ENCODE results near the gene SEC24A. TPM values are rescaled to one million over a fixed set of nuclear protein-coding genes. Genes with fewer than 3 reads are reported as not detected.
"Not testable (repeated sequence)": the region's sequence is repeated elsewhere in the genome, so short reads cannot be mapped to it uniquely, and the experiment has no call there.

SEC24A gene
- total RNA-seq, 4 donors from 2014 or later = 11.4 to 18.3 (median 13.6) TPM

DNA sequence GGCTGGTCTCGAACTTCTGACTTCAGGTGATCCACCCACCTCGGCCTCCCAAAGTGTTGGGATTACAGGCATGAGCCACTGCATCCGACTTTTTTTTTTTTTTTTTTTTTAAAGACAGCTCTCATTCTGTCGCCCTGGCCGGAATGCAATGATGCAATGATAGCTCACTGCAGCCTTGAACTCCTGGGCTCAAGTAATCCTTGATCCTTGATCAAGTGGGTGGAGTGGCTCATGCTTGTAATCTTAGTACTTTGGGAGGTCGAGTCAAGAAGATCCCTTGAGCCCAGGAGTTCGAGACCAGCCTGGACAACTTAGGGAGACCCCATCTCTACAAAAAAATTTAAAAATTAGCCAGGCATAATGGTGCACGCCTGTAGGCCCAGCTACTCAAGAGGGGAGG is 8.1 kb downstream of the SEC24A start:
- ATAC-seq (no peak), DNase-seq (no peak)
- H3K27me3 ChIP-seq = no peaks in the 10 kb centered on the region
- in situ Hi-C loops (cut with MboI; ENCODE audit: low sequenced_read_pairs in 4 of 4) = no loop called here
- no peak for TF ChIP-seq POLR2A (IDR thresholded peaks at IDR 0.05)
- TF ChIP-seq, protein P1, sequence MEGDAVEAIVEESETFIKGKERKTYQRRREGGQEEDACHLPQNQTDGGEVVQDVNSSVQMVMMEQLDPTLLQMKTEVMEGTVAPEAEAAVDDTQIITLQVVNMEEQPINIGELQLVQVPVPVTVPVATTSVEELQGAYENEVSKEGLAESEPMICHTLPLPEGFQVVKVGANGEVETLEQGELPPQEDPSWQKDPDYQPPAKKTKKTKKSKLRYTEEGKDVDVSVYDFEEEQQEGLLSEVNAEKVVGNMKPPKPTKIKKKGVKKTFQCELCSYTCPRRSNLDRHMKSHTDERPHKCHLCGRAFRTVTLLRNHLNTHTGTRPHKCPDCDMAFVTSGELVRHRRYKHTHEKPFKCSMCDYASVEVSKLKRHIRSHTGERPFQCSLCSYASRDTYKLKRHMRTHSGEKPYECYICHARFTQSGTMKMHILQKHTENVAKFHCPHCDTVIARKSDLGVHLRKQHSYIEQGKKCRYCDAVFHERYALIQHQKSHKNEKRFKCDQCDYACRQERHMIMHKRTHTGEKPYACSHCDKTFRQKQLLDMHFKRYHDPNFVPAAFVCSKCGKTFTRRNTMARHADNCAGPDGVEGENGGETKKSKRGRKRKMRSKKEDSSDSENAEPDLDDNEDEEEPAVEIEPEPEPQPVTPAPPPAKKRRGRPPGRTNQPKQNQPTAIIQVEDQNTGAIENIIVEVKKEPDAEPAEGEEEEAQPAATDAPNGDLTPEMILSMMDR (IDR thresholded peaks at IDR 0.05 in 4 of 5, conservative IDR thresholded peaks at IDR 0.05 in 1 of 5) = no peak
- peaks cover 0 to 11% of the 10 kb centered on the region in 2 donors for H3K36me3 ChIP-seq
- no peak overlapping the region for H3K4me3 ChIP-seq
- intact Hi-C loops (cut with DNase I; ENCODE audit: low total_unique reads) = no loop called here
- peaks cover 0 to 4% of the 10 kb centered on the region in 2 donors for H3K4me1 ChIP-seq
- no peak overlapping the region for H3K27ac ChIP-seq
- no peaks in the 10 kb centered on the region for H3K9me3 ChIP-seq

DNA sequence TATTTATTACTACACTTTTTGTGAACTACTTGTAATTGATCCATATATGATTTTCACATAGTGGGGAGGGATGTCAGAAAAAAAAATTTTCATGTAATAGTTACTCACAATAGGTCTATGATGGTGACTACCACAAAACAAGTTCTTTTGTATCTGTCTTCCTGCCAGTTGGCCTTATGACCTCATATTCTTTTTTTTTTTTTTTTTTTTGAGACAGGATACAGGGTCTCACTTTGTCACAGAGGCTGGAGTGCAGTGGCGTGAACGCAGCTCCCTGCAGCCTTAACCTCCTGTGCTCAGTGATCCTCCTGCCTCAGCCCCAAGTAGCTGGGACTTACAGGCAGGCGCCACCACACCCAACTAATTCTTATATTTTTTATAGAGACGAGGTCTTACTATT is 10.9 kb downstream of the SEC24A start:
- ATAC-seq (no peak), DNase-seq (no peak)
- Histone ChIP-seq H3K27me3 (no peaks in the 10 kb centered on the region), H3K36me3 (peaks cover 2 to 33% of the 10 kb centered on the region in 2 donors), H3K9me3 (no peaks in the 10 kb centered on the region), H3K4me1 (no peaks in the 10 kb centered on the region), H3K27ac (no peak overlapping the region), H3K4me3 (no peak overlapping the region)
- no peak for TF ChIP-seq POLR2A (IDR thresholded peaks at IDR 0.05)
- TF ChIP-seq, protein P1 (IDR thresholded peaks at IDR 0.05 in 4 of 5, conservative IDR thresholded peaks at IDR 0.05 in 1 of 5) = no peak
- intact Hi-C loops (cut with DNase I; ENCODE audit: low total_unique reads) (no loop called here), in situ Hi-C loops (cut with MboI; ENCODE audit: low sequenced_read_pairs in 4 of 4) (no loop called here)

DNA sequence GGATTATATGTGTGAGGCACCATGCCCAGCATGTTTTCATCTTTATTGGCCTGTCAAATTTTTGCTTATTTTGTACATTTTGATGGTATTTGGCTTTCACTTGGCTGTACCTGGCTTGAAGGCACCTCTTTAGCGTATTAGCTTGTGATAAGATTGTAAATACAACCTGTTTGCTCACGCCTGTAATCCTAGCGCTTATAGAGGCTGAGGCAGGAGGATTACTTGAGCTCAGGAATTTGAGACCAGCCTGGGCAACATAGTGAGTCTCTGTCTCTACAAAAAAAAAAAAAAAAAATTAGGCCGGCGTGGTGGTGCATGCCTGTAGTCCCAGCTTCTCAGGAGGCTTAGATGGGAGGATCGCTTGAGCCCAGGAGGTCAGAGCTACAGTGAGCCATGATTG is 11.3 kb downstream of the SEC24A start:
- ATAC-seq (no peak), DNase-seq (no peak)
- H3K9me3 ChIP-seq = no peaks in the 10 kb centered on the region
- intact Hi-C loops (cut with DNase I; ENCODE audit: low total_unique reads) = no loop called here
- H3K4me3 ChIP-seq = no peak overlapping the region
- in situ Hi-C loops (cut with MboI; ENCODE audit: low sequenced_read_pairs in 4 of 4) = no loop called here
- H3K4me1 ChIP-seq = no peaks in the 10 kb centered on the region
- no peaks in the 10 kb centered on the region for H3K27me3 ChIP-seq
- no peak overlapping the region for H3K27ac ChIP-seq
- no peak for TF ChIP-seq POLR2A (IDR thresholded peaks at IDR 0.05)
- TF ChIP-seq, protein P1 (IDR thresholded peaks at IDR 0.05 in 4 of 5, conservative IDR thresholded peaks at IDR 0.05 in 1 of 5) = no peak
- H3K36me3 ChIP-seq = peaks cover 2 to 33% of the 10 kb centered on the region in 2 donors

- in situ Hi-C loops (cut with MboI; ENCODE audit: low sequenced_read_pairs in 4 of 4) = no loop called here
- DNase-seq (no peak), ATAC-seq (no peak)
- H3K4me1 ChIP-seq = no peaks in the 10 kb centered on the region
- no peaks in the 10 kb centered on the region for H3K27me3 ChIP-seq
- H3K27ac ChIP-seq = no peak overlapping the region
- no peaks in the 10 kb centered on the region for H3K9me3 ChIP-seq
- H3K36me3 ChIP-seq = peaks cover 2 to 47% of the 10 kb centered on the region in 2 donors
- intact Hi-C loops (cut with DNase I; ENCODE audit: low total_unique reads) = no loop called here
- no peak overlapping the region for H3K4me3 ChIP-seq
- TF ChIP-seq, protein P1 (IDR thresholded peaks at IDR 0.05 in 4 of 5, conservative IDR thresholded peaks at IDR 0.05 in 1 of 5) = no peak
- no peak for TF ChIP-seq POLR2A (IDR thresholded peaks at IDR 0.05)
These were observed 14.4 kb downstream of the SEC24A start for GRCh38 chr5:134662971-134663370.

DNA sequence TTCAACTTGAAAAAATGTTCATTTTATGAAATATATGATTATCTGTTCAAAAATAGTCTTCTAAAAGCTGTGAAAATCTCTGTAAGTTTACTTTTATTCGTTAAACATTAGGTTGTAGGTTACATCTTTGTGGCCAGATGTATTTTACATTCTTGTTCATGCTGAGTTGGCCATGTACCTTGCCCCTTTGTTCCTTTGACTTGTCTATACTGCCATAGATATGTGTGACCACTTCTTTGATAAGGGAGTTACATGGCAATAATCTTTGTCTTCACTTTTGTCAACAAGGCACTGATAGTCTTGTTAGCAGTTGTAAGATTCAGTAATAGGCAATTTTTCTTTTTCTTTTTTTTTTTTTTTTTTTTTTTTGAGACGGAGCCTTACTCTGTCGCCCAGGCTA is 15.9 kb downstream of the SEC24A start:
- H3K9me3 ChIP-seq = no peaks in the 10 kb centered on the region
- H3K27me3 ChIP-seq = no peaks in the 10 kb centered on the region
- TF ChIP-seq POLR2A (IDR thresholded peaks at IDR 0.05) = no peak
- TF ChIP-seq, protein P1 (IDR thresholded peaks at IDR 0.05 in 4 of 5, conservative IDR thresholded peaks at IDR 0.05 in 1 of 5) = no peak
- H3K4me1 ChIP-seq = no peaks in the 10 kb centered on the region
- ATAC-seq (no peak), DNase-seq (no peak)
- no peak overlapping the region for H3K27ac ChIP-seq
- no peak overlapping the region for H3K4me3 ChIP-seq
- peaks cover 6 to 50% of the 10 kb centered on the region in 2 donors for H3K36me3 ChIP-seq
- intact Hi-C loops (cut with DNase I; ENCODE audit: low total_unique reads) = no loop called here
- in situ Hi-C loops (cut with MboI; ENCODE audit: low sequenced_read_pairs in 4 of 4) = no loop called here

GRCh38 chr5:134673546-134673945 is 25.0 kb downstream of the SEC24A start:
- in situ Hi-C loops (cut with MboI; ENCODE audit: low sequenced_read_pairs in 4 of 4); H3K4me1 ChIP-seq; ATAC-seq; H3K9me3 ChIP-seq; H3K27me3 ChIP-seq; H3K27ac ChIP-seq; H3K4me3 ChIP-seq; DNase-seq: not testable (repeated sequence)
- intact Hi-C loops (cut with DNase I; ENCODE audit: low total_unique reads) = loop anchor here (5.0 kb wide), 1 partner anchor 34 kb away; no protein-coding TSS in a partner anchor
- peaks cover 6 to 88% of the 10 kb centered on the region in 2 donors for H3K36me3 ChIP-seq

- H3K4me3 ChIP-seq; in situ Hi-C loops (cut with MboI; ENCODE audit: low sequenced_read_pairs in 4 of 4); intact Hi-C loops (cut with DNase I; ENCODE audit: low total_unique reads): not testable (repeated sequence)
These were observed 28.8 kb downstream of the SEC24A start for GRCh38 chr5:134677357-134677756.

More at GRCh38 chr5:134677357-134677756, 28.8 kb downstream of the SEC24A start:
- DNase-seq, H3K27ac ChIP-seq, H3K4me1 ChIP-seq, ATAC-seq, H3K9me3 ChIP-seq, H3K27me3 ChIP-seq: not testable (repeated sequence)
- H3K36me3 ChIP-seq = peaks cover 5 to 97% of the 10 kb centered on the region in 2 donors
